ENCODE results near the gene RAB13. TPM values are rescaled to one million over a fixed set of nuclear protein-coding genes. Genes with fewer than 3 reads are reported as not detected.

Gene RAB13
- total and polyA plus RNA-seq, 2 of the 8 experiments (the other 6 are each of a cell fraction or from before 2014, with no cell fraction given), result 70.5 to 157 TPM

DNA sequence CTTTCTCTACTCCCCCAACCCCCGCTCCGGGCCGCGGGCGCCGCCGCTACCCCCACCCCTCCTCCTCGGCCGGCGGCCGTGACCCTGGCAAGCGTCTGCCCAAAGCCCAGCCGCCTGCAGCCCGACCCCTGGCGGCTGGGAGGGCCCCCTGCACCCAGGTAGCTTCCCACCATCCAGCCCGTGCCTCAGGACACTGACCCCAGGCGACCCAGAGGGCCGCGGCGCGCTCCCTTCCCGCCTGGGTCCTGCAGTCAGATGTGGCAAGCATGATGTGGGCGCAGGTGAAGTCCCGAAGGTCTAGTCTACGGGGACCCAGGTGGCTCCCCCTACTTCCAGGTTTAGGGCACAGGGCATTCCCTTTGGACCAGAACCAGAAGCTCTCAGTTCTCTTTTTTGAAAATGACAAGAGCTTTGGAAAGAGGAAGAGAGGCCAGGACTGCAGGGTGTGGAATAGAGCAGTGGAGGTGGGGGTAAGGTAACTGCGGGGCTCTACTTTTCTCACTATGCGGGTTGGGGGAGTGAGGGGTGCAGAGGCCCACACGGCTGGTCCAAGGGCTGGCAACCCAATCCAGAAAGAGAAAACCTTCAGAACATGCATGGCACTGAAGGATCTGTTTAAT lies 39.4 kb downstream of the RAB13 start, which contains the start of gene DENND4B:
Gene DENND4B, minus strand, starts transcription at position 97 of the 620 bp plus-strand sequence. CDS start 2,344 bp downstream, outside the sequence.
- Histone ChIP-seq H4K8ac (ENCODE audit: extremely low read depth, insufficient read depth, low read length) (peak within 1 kb of the TSS; percentile 60), H3K56ac (replicated peaks; ENCODE audit: insufficient read length, low read depth, low read length) (no peak within 1 kb of the TSS), H4K5ac (ENCODE audit: insufficient read length, low read depth, low read length) (peak within 1 kb of the TSS; percentile 31), H3K79me1 (ENCODE audit: low read depth, low read length) (no peaks in the 10 kb centered on the region; the same call in 1 of the 2 replicates), H2BK120ac (replicated peaks; ENCODE audit: low read depth, low read length) (no peak within 1 kb of the TSS), H3K36me3 (ENCODE audit: control insufficient read depth in 2 of 4, insufficient read depth in 4 of 4, low read length in 3 of 4) (peaks cover 4 to 25% (median 20%) of the 10 kb centered on the region in 4 experiments; a peak in 6 of 8 replicates), H3K4ac (replicated peaks; ENCODE audit: insufficient read length, low read depth, low read length) (no peak within 1 kb of the TSS), H3K79me2 (ENCODE audit: control insufficient read depth in 1 of 2, insufficient read depth in 2 of 2, low read length in 2 of 2) (peaks cover 0 to 18% of the 10 kb centered on the region in 2 experiments; a peak in 2 of 4 replicates), H3K4me2 (ENCODE audit: insufficient read depth in 1 of 2, low read depth in 2 of 2, low read length in 2 of 2) (peak within 1 kb of the TSS; percentile 69 to 89), H3K4me1 (replicated peaks in 1 of 4; ENCODE audit: control insufficient read depth in 3 of 4, insufficient read depth in 4 of 4, low read length in 3 of 4) (peaks cover 0 to 5% (median 2%) of the 10 kb centered on the region in 4 experiments; a peak in 2 of 7 replicates), H2AFZ (ENCODE audit: low read length) (no peak within 1 kb of the TSS; the same call in 1 of the 2 replicates), H3K9ac (replicated peaks in 1 of 4; ENCODE audit: extremely low read depth in 1 of 4, low read depth in 3 of 4, low read length in 3 of 4) (peak within 1 kb of the TSS; percentile 53 to 98 (median 72)), H3K18ac (ENCODE audit: extremely low read depth, low read length) (peak within 1 kb of the TSS; percentile 78), H4K91ac (replicated peaks; ENCODE audit: insufficient read length, low read length) (peak within 1 kb of the TSS; percentile 39), H4K20me1 (replicated peaks in 1 of 2; ENCODE audit: control insufficient read depth in 1 of 2, insufficient read depth in 2 of 2, low read length in 2 of 2) (peaks cover 2 to 3% of the 10 kb centered on the region in 2 experiments), H3K14ac (ENCODE audit: insufficient read length) (no peak within 1 kb of the TSS), H2BK5ac (ENCODE audit: low read depth, low read length) (peak within 1 kb of the TSS; percentile 4; the same call in 1 of the 2 replicates), H3K9me3 (ENCODE audit: insufficient read depth in 2 of 2, low read depth in 1 of 2, low read length in 1 of 2) (no peaks in the 10 kb centered on the region), H3K23me2 (ENCODE audit: low read depth, low read length) (peaks cover 6% of the 10 kb centered on the region; the same call in 1 of the 2 replicates), H3K23ac (ENCODE audit: insufficient read length) (no peak within 1 kb of the TSS), H2BK20ac (ENCODE audit: low read length) (no peak within 1 kb of the TSS), H2BK15ac (ENCODE audit: low read length) (no peak within 1 kb of the TSS), H3K27ac (ENCODE audit: low read depth, low read length) (peak within 1 kb of the TSS; percentile 55; the same call in 1 of the 2 replicates), H2AK5ac (ENCODE audit: low read depth, low read length) (no peak within 1 kb of the TSS), H2BK12ac (ENCODE audit: low read depth, low read length) (no peak within 1 kb of the TSS), H3K4me3 (ENCODE audit: extremely low read depth in 1 of 4, insufficient read depth in 2 of 4, low read depth in 3 of 4, low read length in 4 of 4) (peak within 1 kb of the TSS; percentile 79 to 87 (median 80)), H3K27me3 (replicated peaks in 1 of 4; ENCODE audit: control insufficient read depth in 3 of 4, extremely low read depth in 1 of 4, insufficient read depth in 3 of 4, low read length in 3 of 4) (no peaks in the 10 kb centered on the region)
- ChIA-PET CTCF (ENCODE audit: partially characterized antibody) (interaction anchor here (0.6 to 4.2 kb wide), 24 partner anchors 9 to 254 kb away, joined by 3 to 31 read pairs (median 4); partner anchors contain the start of genes CREB3L4, CRTC2 and RAB13), POLR2A (ENCODE audit: partially characterized antibody) (interaction anchor here (0.9 to 11.4 kb wide), 18 partner anchors 8 to 150 kb away, joined by 3 to 75 read pairs (median 8); partner anchors contain the start of genes CREB3L4, CRTC2, GATAD2B and JTB)
- DNase-seq (ENCODE audit: low read depth in 1 of 2, low spot score in 2 of 2), result peak in 1 of 2 experiments; percentile 93
- FAIRE-seq, result no peak
- WGBS, 2 experiments (ENCODE audit: extremely low coverage in 1 of 2, insufficient coverage in 1 of 2, insufficient read length in 1 of 2, insufficient replicate concordance in 2 of 2, low coverage in 1 of 2, low lambda C conversion rate in 2 of 2, missing lambda C conversion rate in 1 of 2), result 12% methylated on average over 26 of the region's 28 CpGs; no CpG with 5 or more reads in 1 of the 2 experiments
- TF ChIP-seq TEAD4 (IDR thresholded peaks at IDR 0.05; ENCODE audit: low read depth, low read length) (no peak), ZNF274 (IDR thresholded peaks at IDR 0.05; ENCODE audit: borderline replicate concordance, extremely low read depth, low read length) (no peak), CEBPB (IDR thresholded peaks at IDR 0.05; ENCODE audit: low read depth, low read length) (no peak), MAFK (IDR thresholded peaks at IDR 0.05; ENCODE audit: low read depth, low read length) (no peak), PHF8 (conservative IDR thresholded peaks at IDR 0.05; ENCODE audit: low read depth, low read length) (no peak), NANOG (IDR thresholded peaks at IDR 0.05; ENCODE audit: insufficient read depth, low read depth, low read length, poor library complexity, severe bottlenecking) (peak; percentile 30), ASH2L (IDR thresholded peaks at IDR 0.05; ENCODE audit: low read length) (no peak)
- TF ChIP-seq, protein P1, sequence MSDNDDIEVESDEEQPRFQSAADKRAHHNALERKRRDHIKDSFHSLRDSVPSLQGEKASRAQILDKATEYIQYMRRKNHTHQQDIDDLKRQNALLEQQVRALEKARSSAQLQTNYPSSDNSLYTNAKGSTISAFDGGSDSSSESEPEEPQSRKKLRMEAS (IDR thresholded peaks at IDR 0.05), result peak; percentile 33; the same call in 1 of the 2 replicates
- TF ChIP-seq, protein P2, sequence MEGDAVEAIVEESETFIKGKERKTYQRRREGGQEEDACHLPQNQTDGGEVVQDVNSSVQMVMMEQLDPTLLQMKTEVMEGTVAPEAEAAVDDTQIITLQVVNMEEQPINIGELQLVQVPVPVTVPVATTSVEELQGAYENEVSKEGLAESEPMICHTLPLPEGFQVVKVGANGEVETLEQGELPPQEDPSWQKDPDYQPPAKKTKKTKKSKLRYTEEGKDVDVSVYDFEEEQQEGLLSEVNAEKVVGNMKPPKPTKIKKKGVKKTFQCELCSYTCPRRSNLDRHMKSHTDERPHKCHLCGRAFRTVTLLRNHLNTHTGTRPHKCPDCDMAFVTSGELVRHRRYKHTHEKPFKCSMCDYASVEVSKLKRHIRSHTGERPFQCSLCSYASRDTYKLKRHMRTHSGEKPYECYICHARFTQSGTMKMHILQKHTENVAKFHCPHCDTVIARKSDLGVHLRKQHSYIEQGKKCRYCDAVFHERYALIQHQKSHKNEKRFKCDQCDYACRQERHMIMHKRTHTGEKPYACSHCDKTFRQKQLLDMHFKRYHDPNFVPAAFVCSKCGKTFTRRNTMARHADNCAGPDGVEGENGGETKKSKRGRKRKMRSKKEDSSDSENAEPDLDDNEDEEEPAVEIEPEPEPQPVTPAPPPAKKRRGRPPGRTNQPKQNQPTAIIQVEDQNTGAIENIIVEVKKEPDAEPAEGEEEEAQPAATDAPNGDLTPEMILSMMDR (IDR thresholded peaks at IDR 0.05; ENCODE audit: control extremely low read depth in 1 of 3, insufficient read depth in 1 of 3, low read depth in 1 of 3, low read length in 3 of 3), result peak; percentile 90 to 94 (median 91)

Measured in H1 (cell line).